H1 (cell line): ENCODE data around the gene PKD1L1. TPM values are rescaled to one million over a fixed set of nuclear protein-coding genes. Genes with fewer than 3 reads are reported as not detected.

Experiments
- HDAC2 ChIP-seq, 2 experiments: fragments of 300-600 bp in 1 of 2; sonication (generic) in 1 of 2; IDR thresholded peaks; 2 replicates each; pipeline ENCODE4 v1.6.1; 2011 to 2012; ENCODE audit warnings: low read depth in 2 of 2, low read length in 2 of 2, mild to moderate bottlenecking in 2 of 2, moderate library complexity in 2 of 2, borderline replicate concordance in 1 of 2, inconsistent platforms in 1 of 2
- RFX5 ChIP-seq: IDR thresholded peaks from 2 replicates; pipeline ENCODE4 v1.6.1; 2011; ENCODE audit warnings: low read depth, low read length, improper control_type of control experiment, borderline replicate concordance
- polyA plus RNA-seq, 7 experiments: library from polyadenylated mRNA; depleted of rRNA in 3 of 7; stranded (reverse) in 5 of 7; unstranded in 2 of 7; fragments of >200 nt in 5 of 7; fragments of 200-250 nt in 2 of 7; gene quantifications; 1 replicate in 5 of 7; 2 replicates in 1 of 7; 4 replicates in 1 of 7; pipeline versions ENCODE4 v1.2.1 to v1.2.3, GENCODE V29; 2011 to 2013; ENCODE audit warnings: missing spikeins in 2 of 7, mixed read lengths in 2 of 7
- total RNA-seq: library from RNA; stranded (reverse); fragmentation: NEBNext Ultra II Directional; extraction: Animal tissue kit (Norgen Biotek cat#: 25700); gene quantifications from 2 replicates; pipeline ENCODE4 v1.2.1, GENCODE V29; 2021

Gene PKD1L1
- total and polyA plus RNA-seq, 2 of the 8 experiments (the other 6 are each of a cell fraction or from before 2014, with no cell fraction given) = 0.22 to 0.35 TPM

- TF ChIP-seq HDAC2 (IDR thresholded peaks at IDR 0.05; ENCODE audit: borderline replicate concordance in 1 of 2, low read depth in 2 of 2, low read length in 2 of 2) (no peak), RFX5 (no peak)
- TF ChIP-seq, all 59 proteins: peak for 0
Measured at GRCh38 chr7:47885987-47886811, 62.1 kb downstream of the PKD1L1 start (continued).
